GM18505 (cell line): Measurements from ENCODE around the gene SRPRB.

ENCODE experiments used
- ATAC-seq: cut with Tn5 transposase; IDR thresholded peaks from one replicate; pipeline ENCODE4 v1.9.1; 2021; ENCODE audit not compliant: unreplicated experiment
- POLR2A ChIP-seq: IDR thresholded peaks from 4 replicates; pipeline ENCODE4 v1.6.1; 2011; ENCODE audit warnings: borderline replicate concordance; ENCODE audit not compliant: insufficient read depth, insufficient read length; ENCODE audit errors: extremely low read depth

SRPRB gene

DNA sequence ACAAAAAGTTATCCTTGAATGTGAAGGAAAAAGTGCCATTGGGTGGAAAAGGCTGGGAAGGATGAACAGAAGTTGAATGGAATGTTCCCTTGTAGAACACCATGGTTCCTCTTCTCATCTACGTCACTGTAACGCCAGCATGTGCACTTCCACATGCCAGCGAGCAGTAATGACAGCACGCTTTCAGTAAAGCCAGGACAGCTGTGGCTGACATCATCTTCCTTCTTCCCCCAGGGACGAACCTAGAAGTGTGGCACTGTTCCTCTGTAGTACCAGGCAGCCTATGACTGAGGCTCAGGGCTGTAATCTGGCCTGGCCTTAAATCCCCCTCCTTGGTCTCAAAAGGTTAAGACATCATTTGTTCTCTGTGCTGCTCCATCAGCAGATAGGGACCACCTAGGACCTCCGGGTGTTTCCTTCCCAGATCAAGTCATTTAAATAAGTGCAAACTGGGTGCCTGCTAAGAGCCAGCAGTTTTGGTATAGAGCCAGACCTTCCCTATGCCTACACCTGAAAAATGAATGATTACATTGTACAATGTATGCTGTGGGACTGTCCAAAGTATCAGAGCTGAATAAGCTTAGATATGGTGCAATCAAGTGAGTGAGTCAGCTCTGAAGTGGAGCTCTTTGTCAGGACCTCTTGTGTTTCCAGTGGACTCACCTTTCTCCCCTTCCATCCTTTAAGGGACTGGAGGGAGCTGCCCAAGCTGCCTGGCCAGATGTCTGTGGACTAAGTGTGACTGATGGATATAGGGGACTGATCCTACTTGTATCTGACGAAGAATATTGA, 5.6 kb upstream of the SRPRB start:
- no peak for ATAC-seq
- TF ChIP-seq POLR2A: no peak

DNA sequence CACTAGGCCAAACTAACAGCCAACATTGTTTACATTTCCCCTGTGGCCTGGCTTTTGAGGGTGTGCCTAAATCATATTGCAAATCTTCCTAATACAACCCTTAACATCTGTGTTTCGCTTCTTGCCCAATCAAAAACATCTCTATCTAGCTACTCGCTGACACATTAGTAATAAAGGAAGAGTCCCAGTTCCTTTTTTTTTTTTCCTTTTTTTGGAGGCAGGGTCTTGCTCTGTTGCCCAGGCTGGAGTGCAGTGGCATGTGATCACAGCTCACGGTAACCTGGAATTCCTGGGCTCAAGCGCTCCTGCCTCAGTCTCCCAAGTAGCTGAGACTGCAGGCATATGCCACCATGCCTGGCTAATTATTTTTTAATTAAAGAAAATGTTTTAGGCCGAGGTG, 2.1 kb upstream of the SRPRB start:
- no peak for ATAC-seq
- TF ChIP-seq POLR2A: no peak

- no peak for ATAC-seq
- TF ChIP-seq POLR2A: no peak
Observed at GRCh38 chr3:133804896-133805295, 719 bp upstream of the SRPRB start.

- no peak for TF ChIP-seq POLR2A
- ATAC-seq: no peak
Observed at GRCh38 chr3:133805384-133805701, 272 bp upstream of the SRPRB start.

GRCh38 chr3:133812872-133813271, 7.3 kb downstream of the SRPRB start:
- no peak for TF ChIP-seq POLR2A
- no peak for ATAC-seq

DNA sequence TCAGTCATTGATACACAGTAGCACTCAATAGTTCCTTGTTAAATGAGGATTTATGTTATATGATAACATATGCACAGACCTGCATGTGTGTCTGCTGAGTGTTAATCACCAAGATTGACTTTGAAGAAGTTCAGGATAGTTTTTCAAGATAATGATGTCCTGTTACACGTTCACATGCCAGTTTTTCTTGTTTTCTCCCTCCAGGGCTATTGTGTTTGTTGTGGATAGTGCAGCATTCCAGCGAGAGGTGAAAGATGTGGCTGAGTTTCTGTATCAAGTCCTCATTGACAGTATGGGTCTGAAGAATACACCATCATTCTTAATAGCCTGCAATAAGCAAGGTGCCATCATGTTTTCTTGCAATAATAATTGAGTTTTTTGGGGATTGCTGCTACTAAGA, 9.8 kb downstream of the SRPRB start:
- no peak for TF ChIP-seq POLR2A
- no peak for ATAC-seq

GRCh38 chr3:133820129-133820528, 14.5 kb downstream of the SRPRB start:
- no peak for ATAC-seq
- no peak for TF ChIP-seq POLR2A

DNA sequence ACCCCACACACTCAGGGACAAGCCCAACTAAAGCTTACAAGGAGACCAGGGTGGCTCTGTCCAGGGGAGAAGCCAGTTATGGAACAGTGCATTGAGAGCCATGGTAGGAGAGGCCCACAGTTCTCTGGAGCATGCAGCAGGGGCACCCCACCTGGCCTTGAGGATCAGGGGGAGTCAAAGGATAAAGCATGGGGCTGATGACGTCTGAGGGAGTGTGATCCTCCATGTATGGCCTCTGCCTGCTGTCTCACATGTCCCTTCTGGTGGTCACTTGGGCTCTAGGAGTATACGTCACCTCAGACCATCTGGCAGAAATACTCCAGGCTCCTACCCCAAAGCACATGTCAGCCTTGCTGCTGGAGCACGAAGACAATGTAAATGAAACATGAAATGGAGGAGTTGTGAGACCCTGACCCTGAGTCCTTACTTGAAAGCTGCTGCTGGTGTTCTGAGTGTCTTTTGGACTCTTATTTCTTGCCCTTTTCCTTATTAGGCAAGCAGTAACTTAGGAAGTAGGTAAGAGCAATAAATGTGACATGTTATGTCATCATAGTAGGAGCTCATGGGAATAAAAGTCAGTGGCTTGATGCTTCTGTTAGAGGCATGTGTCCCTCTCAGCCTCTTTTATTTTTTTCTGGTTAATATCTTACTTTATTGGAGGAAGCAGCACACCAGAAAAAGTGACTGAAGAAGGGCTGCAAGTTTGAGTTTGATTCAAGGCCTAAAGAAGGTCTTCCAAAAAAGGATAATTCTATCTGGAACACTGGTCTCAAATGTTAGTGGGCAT, 15.5 kb downstream of the SRPRB start:
- no peak for TF ChIP-seq POLR2A
- no peak for ATAC-seq

DNA sequence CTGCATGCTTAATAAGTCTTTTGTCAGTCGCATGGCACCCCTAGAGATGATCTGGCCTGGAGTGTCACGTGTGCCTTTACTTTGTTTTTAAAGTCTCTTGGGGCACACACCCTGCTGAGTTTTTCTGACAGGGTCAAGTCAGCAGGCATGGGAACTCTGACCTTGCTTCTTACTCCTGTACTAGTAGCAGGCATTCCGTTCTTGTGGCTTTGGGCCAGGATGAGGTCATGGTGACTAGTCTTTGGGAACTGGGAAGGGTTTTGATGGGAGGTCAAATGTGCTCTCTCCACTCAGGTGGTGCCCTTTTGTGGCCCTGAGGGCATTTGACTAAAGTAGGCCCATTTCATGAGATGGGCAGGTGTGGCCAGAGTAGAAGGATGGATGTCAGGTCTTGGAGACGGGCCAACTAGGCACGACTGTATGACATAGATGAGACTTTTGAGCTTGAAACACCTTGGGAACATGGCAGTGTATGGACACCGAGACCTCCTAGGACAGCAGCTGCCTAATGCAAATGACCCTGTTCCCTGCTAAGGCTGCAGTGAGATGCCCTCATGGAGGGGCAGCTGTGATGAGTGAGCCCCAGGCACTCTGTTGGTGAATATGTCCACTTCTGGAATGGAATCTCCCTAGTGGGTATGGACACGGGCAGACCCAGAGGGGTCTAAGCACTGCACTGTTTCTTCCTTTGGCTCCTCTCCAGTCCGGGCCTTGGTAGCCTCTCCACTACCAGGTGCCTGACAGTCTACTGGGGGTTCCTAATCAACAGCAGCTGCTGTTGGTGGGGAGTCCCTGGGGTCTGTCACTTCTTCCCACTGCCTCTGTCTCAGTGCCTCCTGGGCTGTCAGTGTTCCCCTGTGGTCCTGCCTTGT, 16.4 kb downstream of the SRPRB start:
- ATAC-seq: no peak
- no peak for TF ChIP-seq POLR2A

- ATAC-seq: no peak
- peak; percentile 22 for TF ChIP-seq POLR2A
Observed at GRCh38 chr3:133824961-133825485, 19.4 kb downstream of the SRPRB start.

DNA sequence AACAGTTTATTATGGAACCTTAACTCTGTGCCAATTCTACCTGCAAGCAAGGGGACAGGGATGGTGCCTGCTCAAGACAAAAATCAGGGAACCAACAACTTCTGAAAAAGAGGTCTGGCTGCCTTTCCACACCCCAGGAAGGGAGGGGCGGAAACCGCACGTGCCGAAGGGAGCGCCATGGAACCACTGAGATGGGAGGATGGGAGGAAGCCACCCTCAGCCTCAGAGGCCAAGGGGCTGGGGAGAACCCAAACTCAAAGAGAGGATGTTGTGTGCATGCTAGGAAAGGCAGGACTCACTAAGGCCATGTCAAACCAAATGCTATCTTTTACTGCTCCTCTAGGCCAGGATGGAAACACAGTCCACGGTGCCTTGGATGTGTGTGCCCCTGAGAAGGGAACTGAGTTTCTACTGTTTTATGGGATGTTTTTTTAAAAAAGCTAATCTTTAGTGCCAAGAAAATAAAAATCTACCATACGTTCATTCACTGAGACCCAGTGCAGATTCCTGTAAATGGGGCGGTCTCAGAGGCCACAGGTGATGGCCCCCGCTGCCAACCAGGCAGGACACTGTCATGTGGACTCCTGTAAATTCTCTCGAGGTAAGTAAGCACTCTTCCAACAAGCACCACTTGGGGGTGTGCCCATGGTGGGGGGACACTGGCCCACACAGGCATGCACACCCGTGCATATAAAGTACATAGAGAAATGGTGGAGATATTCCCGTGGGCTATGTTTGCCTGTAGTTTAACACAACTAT, 20.5 kb downstream of the SRPRB start:
- no peak for ATAC-seq
- TF ChIP-seq POLR2A: no peak

DNA sequence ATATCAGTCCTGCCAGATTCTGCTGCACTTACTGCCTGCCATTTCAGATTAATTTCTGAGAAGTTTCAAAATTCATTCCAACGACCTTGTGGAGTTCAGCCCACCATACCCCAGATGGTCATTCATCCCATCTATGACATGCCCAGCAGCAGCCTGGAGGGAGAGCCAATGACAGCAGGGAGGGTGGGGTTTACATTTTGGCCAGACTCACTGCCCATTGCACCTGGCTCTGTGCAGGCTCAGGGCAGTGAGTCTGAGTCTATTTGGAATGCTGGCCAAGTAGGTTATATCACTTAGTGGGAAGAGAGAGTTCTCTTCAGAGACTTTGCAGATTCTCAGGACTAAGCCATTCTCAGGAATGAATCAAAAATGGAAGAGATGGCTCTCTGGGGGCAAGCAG, 21.5 kb downstream of the SRPRB start:
- ATAC-seq: no peak
- no peak for TF ChIP-seq POLR2A
